Measurements from ENCODE around the gene FOCAD.

DNA sequence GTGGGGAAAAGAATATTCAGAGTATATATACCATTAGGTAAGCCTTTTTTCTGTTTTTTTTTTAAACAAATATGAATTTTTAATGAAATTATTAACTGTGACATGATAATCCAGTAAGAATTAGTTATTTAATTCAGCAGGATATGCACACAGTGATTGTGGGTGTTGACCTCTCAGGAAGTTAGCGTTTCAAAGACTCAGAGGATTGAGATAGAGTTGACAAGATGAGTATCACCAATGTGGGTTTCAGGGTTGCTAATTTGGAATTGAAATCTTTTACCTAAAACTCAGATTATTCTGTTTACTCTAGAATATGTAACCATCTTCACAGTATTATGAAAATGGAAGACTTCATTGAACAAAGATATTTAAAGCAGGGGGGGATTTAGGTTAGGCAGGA is 56.2 kb downstream of the FOCAD start:
- TF ChIP-seq, protein P1, sequence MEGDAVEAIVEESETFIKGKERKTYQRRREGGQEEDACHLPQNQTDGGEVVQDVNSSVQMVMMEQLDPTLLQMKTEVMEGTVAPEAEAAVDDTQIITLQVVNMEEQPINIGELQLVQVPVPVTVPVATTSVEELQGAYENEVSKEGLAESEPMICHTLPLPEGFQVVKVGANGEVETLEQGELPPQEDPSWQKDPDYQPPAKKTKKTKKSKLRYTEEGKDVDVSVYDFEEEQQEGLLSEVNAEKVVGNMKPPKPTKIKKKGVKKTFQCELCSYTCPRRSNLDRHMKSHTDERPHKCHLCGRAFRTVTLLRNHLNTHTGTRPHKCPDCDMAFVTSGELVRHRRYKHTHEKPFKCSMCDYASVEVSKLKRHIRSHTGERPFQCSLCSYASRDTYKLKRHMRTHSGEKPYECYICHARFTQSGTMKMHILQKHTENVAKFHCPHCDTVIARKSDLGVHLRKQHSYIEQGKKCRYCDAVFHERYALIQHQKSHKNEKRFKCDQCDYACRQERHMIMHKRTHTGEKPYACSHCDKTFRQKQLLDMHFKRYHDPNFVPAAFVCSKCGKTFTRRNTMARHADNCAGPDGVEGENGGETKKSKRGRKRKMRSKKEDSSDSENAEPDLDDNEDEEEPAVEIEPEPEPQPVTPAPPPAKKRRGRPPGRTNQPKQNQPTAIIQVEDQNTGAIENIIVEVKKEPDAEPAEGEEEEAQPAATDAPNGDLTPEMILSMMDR (IDR thresholded peaks at IDR 0.05; ENCODE audit: insufficient read depth, low read depth, low read length) = no peak
- TF ChIP-seq EZH2 (IDR thresholded peaks at IDR 0.05; ENCODE audit: insufficient read depth, low read length) = no peak
